Fibroblast of pulmonary artery (primary cell): ENCODE results near the gene RNF150.
A peak's percentile ranks its signal among the peaks of the same experiment; 100 is the strongest.

Experiments
- DNase-seq: peaks from one replicate; pipeline ENCODE4 v3.0.0-alpha.2; 2010; ENCODE audit warnings: low read depth
- H3K4me3 ChIP-seq: replicated peaks from 2 replicates; pipeline ENCODE4 v1.5.1; 2011; ENCODE audit warnings: low read depth, mild to moderate bottlenecking, control low read depth, low read length, moderate library complexity
- CTCF ChIP-seq: IDR thresholded peaks from 2 replicates; pipeline ENCODE4 v1.5.1; 2011; ENCODE audit warnings: mild to moderate bottlenecking, control low read depth, low read length, inconsistent platforms; ENCODE audit errors: missing control alignments

RNF150 gene

GRCh38 chr4:140856621-140857062 is 276.6 kb downstream of the RNF150 start:
- H3K4me3 ChIP-seq, result no peak overlapping the region
- no peak for TF ChIP-seq CTCF
- peak; percentile 67 for DNase-seq

GRCh38 chr4:140854168-140854567 is 279.1 kb downstream of the RNF150 start:
- no peak overlapping the region for H3K4me3 ChIP-seq
- DNase-seq, result no peak
- TF ChIP-seq CTCF, result no peak

- no peak for TF ChIP-seq CTCF
- H3K4me3 ChIP-seq, result no peak overlapping the region
- no peak for DNase-seq
Measured at GRCh38 chr4:140851804-140852203, 281.5 kb downstream of the RNF150 start.

- peak; percentile 78 for DNase-seq
- no peak overlapping the region for H3K4me3 ChIP-seq
- peak; percentile 79 for TF ChIP-seq CTCF
Measured at GRCh38 chr4:140851032-140851636, 282.1 kb downstream of the RNF150 start.

GRCh38 chr4:140849526-140849925 is 283.7 kb downstream of the RNF150 start:
- TF ChIP-seq CTCF, result no peak
- no peak for DNase-seq
- no peak overlapping the region for H3K4me3 ChIP-seq

- TF ChIP-seq CTCF, result no peak
- no peak overlapping the region for H3K4me3 ChIP-seq
- DNase-seq, result no peak
Measured at GRCh38 chr4:140846736-140847135, 286.5 kb downstream of the RNF150 start.

GRCh38 chr4:140844061-140844460 is 289.2 kb downstream of the RNF150 start:
- DNase-seq, result no peak
- no peak for TF ChIP-seq CTCF
- no peak overlapping the region for H3K4me3 ChIP-seq
